Smooth muscle cell of the brain vasculature (primary cell): Measurements from ENCODE around the gene CA11.
"Not testable (repeated sequence)": the region's sequence is repeated elsewhere in the genome, so short reads cannot be mapped to it uniquely, and the experiment has no call there.

Experiments used
- DNase-seq: peaks from one replicate; pipeline ENCODE4 v3.0.0-alpha.2; 2012; ENCODE audit warnings: low read depth, low spot score

Gene CA11

GRCh38 chr19:48642862-48643261 is 3.1 kb downstream of the CA11 start:
- DNase-seq, result no peak

DNA sequence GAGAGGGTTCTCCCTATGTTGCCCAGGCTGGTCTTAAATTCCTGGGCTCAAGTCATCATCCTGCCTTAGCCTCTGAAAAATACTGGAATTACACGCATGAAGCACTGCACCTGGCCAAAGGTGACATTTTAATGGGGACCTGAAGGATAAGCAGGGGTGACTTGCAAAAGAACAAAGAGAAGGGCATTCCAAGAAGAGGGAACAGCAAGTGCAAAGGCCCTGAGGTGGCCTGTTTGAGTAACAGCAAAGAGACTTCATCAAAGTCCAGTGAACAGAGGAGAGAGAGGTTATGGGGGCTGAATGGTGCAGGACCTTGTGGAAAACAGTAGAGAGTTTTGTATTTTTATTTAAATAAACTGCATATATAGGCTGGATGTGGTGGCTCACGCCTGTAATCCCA is 4.1 kb downstream of the CA11 start:
- DNase-seq, result no peak

GRCh38 chr19:48639483-48640375 is 6.3 kb downstream of the CA11 start:
- no peak for DNase-seq

DNA sequence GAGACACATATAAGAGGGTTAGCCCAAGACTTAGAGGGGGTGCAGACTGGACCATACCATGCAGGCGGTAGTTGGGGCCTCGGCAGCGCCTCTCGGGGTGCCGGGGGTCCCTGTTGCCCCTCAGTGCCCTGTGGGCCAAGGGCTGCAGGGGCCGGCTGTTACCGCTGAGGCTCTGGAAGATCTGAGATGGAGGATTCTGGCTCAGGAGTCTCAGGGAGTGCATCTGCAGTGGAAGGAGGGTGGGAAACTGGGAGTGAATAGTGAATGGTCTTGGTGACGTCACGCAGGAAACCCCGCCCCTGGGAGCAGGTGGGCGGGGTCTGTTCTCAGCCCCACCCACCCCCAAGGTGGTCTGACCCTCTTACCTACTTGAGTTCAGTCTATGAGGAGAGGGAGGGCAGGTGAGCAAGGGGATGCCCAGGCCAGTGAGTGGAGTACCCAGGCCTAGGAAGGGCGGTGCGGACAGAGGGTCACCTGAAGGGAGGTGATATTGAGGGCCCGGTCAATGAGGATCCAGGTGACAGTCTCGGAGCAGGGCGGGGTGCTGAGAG is 7.1 kb downstream of the CA11 start:
- DNase-seq, result no peak

DNA sequence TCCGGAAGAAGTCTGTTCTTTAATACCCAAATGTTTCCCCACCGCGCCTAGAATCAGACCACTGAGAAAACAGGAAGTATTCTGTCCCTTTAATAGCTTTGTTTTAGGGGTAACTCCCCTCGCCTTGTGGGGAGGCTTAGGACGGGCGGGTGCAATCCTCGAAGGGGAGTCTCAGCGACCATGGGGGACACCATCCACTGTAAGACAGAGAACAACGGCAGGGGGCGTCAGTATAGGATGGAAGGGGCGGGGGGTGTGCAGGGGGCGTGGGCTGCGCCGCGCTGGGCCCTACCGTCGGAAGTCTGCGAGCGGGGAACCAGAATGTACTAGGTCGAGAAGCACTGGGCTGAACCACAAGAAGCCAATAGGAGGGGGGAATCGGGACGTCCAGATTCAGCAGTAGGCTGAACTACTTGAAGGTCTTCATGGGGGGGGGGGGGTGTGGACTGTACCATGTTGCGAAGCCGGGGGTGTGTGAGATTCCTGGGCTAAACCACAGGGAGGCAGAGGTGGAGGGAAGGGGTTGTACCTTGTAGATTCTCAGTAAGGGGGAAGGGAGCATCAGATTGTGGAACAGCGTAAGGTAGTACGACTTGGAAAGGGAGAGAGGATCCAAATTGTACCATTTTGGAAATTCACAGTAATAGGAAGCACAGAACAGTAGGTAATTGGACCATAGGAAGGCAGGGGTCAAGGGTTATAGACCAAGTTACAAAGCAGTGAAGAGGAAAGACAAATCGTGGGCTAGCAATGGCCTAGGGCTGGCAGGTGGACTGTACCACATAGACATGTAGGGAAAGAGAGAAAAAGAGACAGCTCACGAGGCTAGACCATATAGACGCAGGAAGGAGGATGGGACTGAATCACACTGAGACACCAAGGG is 7.8 kb downstream of the CA11 start:
- peak; percentile 79 for DNase-seq

DNA sequence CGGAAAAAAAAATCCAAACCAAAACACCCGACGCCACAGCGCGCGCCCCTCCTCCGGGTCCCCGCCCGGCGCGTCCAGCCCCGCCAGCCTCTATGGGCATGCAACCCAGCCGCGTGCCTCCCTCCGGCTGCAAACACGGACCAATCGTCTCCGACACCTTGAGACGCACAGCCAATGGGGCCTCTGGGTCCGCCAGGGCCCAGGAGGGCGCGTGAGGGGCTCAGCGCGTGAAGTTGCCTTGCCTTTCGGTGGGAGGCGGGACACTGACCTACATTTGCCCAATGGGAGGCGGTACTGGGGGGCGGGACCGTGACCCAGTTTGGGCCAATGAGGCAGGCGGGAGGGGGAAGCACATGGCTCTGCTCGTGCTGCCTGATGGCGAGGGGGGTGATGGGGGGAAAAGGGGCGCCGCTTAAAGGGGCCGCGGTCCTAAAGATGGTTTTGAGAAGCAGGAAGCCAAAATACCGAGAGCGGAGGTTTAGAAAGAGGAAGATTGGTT is 8.5 kb downstream of the CA11 start:
- peak; percentile 97 for DNase-seq

DNA sequence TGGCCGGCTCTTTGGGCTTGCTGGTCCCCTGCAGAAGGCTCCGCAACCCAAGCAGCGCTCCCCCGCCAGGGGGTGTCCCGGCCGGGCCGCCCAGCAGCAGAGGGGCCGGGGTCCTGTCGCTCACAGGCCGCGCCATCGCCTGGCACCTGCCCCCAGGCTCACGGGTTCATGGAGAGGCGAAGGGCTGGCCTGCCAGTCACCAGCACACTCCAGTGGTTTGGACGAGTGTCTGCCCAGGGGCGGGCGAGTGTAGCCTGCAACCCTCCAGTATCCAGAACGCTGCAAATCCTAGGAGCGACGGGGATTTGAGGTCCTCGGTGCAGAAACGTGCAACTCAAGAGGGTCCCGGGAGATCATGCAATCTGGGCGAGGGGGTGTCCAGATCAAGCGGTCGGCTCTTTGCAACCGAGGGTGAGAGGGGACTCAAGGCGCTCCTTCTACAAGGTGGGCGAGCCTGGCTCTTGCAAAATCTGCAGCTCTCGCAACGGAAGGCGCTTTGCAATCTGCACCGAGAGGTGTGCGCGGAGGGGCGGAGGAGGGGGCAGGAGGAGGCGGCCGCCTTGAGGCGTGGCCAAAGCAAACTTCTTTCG is 9.0 kb downstream of the CA11 start, which contains the start of gene DBP:
Gene DBP, minus strand, starts transcription at position 521 of the 590 bp plus-strand sequence. Its CDS starts 385 bp downstream, at position 136.
- no peak for DNase-seq

DNA sequence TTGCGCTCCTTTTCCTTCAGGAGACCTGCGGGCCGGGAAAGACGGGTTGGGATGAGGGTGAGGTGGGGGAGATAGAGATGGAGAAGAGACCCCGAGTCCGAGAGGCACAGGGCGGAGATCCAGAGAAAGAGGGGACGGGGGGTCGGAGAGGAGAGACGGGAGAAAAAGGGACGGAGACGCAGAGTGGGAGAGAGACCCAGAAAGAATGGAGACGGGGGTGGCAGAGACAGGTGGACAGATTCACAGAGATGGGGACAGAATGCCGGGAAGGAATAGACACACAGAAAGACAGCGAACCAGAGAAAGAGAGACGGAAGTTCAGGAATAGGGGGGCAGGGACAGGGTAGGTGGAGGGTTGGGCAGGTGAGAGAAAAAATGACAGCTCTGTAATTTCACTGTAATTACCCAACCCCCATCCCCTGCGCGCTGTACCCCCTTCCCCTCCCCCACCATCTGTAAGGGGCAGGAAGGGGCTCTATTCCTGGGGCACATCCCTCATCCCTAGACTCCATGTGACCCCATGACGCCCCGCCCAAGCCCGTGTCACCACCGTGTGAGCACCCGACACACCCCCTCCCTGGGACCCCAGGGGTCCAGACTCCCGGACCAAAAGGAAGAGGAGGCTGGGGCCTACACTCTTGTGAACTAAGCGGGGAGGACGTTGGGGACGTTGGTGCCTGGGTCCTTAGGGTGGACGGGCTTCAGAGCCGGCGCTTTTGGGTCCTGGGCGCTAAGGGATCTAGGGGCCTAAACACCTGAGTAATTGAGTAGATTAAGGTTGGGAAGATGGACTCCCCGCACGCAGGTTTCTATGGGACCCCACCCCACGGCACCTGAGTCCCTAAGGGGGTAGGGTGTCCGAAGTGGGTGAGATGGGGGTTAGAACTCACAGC is 9.8 kb downstream of the CA11 start:
- no peak for DNase-seq

- no peak for DNase-seq
Measured at GRCh38 chr19:48635263-48635965, 10.6 kb downstream of the CA11 start.

DNA sequence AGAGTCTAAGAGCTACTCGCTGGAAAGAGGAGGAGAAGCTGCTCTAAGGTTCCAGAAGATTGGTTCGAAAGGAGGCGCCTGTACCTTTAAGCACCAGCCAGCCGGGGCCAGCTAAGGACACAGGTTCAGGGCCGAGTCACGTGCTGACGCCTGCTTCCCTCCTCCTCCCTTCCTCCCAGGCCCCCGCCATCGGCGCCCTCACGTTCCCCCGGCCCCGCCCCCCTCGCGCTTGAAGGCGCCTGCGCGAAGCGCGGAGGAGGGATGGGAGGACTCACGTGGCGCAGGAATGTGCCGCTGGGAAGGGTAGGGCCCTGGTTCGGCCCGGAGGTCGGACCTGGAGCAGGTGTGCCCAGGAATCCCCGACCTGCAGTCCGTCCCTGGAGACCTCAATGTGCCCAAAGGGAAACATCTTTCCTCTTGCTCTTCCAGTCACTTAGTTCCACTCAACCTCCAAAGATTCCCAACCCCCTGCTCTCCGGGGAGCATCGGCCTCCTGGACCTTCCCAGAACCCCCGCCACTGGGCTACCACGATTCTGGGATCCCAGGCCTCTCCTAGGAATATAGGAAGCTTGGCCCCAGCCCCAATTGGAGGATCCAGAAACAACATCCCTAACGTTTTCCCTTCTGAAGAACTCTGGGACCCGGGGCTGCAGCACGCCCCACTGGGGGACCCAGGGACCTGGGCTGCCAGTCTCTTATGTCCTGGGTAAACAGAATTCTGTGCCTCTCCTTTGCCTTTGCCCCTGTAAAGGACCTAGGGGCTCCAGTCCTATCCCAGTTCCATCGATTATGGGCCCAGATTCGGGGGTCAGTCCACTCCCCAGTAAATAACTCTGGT is 11.3 kb downstream of the CA11 start:
- DNase-seq, result peak; percentile 85

DNA sequence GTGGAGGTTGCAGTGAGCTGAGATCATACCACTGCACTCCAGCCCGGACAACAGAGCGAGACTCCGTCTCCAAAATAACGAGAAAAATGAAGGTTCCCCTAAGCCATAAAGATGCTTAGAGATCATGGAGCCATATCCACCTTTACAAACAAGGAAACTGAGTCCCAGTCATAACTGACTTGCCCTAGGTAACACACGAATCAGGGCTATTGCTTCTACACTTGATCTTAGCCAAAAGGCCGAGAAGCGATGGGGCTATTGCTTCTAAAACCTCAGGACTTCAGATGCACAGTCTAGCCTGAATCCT is 12.0 kb downstream of the CA11 start:
- DNase-seq, result no peak

DNA sequence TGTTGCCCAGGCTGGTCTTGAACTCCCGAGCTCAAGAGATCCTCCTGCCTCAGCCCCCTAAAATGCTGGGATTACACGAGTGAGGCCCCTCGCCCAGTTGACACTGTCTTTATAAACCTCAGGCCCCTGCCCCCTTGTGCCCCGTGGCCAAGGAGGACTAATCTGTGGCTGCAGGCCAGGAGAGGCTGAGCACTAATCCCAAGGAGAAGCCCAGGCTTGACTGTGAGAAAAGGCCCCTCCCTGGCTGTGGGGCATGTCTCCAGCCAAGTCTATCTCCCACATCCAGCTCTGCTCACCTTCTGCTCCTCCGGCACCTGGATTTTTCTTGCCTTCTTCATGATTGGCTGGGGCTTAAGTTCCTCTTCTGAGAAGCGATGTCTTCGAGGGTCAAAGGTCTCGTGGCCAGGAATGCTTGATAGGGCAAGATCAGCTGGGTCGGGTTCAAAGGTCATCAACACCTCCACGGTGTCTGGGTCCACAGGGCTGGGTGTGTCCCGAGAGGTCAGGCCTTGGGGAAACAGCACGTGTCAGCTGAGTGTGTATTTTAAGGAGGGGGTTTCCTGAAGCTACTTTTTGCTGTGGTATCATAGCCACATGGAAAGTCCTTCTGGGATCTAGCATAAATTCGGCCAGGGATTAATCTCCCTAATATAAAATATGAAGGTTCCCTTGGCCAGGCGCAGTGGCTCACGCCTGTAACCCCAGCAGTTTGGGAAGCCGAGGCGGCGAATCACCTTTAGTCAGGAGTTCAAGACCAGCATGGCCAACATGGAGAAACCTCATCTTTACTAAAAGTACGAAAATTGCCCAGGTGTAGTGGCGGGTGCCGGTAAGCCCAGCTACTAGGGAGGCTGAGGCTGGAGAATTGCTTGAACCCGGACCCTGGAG is 12.6 kb downstream of the CA11 start:
- DNase-seq, result no peak

- no peak for DNase-seq
Measured at GRCh38 chr19:48632692-48633147, 13.3 kb downstream of the CA11 start.

DNA sequence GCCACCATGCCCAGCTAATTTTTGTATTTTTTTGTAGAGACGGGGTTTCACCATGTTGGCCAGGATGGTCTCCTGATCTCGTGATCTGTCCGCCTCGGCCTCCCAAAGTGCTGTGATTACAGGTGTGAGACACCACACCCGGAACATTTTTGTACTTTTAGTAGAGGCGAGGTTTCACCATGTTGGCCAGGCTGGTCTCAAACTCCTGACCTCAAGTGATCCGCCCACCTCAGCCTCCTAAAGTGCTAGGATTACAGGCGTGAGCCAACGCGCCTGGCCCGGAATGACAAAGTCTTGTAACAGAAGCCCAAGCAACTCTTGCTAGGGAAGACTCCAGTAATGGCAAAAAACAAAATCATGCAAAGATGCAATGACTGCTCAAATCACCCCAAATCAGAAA is 13.7 kb downstream of the CA11 start:
- DNase-seq, result not testable (repeated sequence)

DNA sequence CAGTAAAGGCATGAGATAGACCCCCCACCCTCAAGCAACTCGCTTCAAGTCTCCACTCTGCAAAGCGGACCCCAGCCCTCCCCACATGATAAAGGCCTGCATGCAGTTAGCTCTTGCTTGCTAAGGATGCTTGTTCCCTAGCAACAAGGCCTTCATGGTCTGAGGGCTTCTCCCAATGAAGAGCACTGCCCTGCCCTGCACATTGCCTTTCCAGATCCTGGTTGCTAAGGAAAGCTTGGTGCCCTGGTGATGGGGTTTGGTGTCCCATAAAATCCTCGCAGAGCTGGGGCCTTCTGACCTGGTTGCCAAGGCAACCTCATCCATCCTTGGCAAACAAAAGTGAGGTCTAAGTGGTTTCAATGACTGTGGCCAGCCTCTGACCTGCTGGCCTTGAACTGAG is 14.8 kb downstream of the CA11 start:
- no peak for DNase-seq

DNA sequence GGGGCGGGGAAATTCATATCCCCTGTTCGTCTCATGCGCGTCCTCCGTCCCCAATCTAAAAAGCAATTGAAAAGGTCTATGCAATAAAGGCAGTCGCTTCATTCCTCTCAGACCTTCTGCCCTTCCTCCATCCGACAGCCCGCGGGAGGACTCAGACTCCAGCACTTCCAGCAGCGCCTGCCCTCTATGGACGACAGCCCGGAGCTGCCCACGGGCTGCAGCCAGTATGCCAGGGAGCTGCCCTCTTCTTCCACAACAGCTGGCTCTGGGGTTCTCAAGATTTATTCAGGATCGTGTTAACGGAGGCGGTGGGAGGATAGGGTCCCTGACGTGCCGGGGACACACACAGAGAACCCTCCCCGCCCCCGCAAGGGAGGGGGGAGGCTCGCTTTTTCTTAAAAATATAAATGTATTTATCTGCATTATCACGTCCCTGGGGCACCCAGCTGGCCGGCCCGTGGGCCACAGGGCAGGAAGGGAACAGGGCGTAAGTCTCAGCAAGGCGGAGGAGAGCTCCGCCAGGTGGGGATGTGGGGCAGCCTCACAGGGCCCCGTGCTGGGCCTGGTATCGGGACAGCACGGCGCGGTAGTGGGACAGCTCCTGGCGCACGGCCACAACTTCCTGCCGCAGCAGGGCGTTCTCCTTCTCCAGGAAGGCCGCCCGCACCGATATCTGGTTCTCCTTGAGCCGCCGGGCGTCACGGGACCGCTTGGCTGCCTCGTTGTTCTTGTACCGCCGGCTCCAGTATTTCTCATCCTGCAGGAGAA is 15.5 kb downstream of the CA11 start:
- DNase-seq, result no peak

DNA sequence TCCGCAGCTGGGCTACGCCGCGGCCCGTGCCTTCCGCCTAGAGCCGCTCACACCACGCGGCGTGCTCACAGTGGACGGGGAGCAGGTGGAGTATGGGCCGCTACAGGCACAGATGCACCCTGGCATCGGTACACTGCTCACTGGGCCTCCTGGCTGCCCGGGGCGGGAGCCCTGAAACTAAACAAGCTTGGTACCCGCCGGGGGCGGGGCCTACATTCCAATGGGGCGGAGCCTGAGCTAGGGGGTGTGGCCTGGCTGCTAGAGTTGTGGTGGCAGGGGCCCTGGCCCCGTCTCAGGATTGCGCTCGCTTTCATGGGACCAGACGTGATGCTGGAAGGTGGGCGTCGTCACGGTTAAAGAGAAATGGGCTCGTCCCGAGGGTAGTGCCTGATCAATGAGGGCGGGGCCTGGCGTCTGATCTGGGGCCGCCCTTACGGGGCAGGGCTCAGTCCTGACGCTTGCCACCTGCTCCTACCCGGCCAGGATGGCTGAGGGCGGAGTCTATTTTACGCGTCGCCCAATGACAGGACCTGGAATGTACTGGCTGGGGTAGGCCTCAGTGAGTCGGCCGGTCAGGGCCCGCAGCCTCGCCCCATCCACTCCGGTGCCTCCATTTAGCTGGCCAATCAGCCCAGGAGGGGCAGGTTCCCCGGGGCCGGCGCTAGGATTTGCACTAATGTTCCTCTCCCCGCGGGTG is 16.2 kb downstream of the CA11 start:
- no peak for DNase-seq
